Measurements from ENCODE around the gene NOL3.

Gene NOL3

GRCh38 chr16:67187175-67187890, 17.0 kb downstream of the NOL3 start:
- in situ Hi-C loops (cut with MboI; ENCODE audit: low sequenced_read_pairs) = no loop called here

GRCh38 chr16:67188323-67188722, 18.0 kb downstream of the NOL3 start:
- in situ Hi-C loops (cut with MboI; ENCODE audit: low sequenced_read_pairs) = no loop called here

GRCh38 chr16:67188798-67189197, 18.5 kb downstream of the NOL3 start:
- in situ Hi-C loops (cut with MboI; ENCODE audit: low sequenced_read_pairs) = no loop called here

GRCh38 chr16:67190041-67190440, 19.7 kb downstream of the NOL3 start, which contains the start of gene EXOC3L1:
EXOC3L1 (minus strand) TSS chr16:67190136; CDS start chr16:67189676, 460 bp downstream.
- in situ Hi-C loops (cut with MboI; ENCODE audit: low sequenced_read_pairs) = no loop called here

- in situ Hi-C loops (cut with MboI; ENCODE audit: low sequenced_read_pairs) = no loop called here
These were observed 20.4 kb downstream of the NOL3 start for GRCh38 chr16:67190448-67191399.

- in situ Hi-C loops (cut with MboI; ENCODE audit: low sequenced_read_pairs) = no loop called here
These were observed 21.2 kb downstream of the NOL3 start for GRCh38 chr16:67191411-67191994.

GRCh38 chr16:67191995-67192681, 21.8 kb downstream of the NOL3 start, which contains the start of gene E2F4:
E2F4 (plus strand) TSS chr16:67192155; CDS start chr16:67192228, 73 bp downstream.
- in situ Hi-C loops (cut with MboI; ENCODE audit: low sequenced_read_pairs) = no loop called here

- in situ Hi-C loops (cut with MboI; ENCODE audit: low sequenced_read_pairs) = no loop called here
These were observed 22.5 kb downstream of the NOL3 start for GRCh38 chr16:67192781-67193361.

- in situ Hi-C loops (cut with MboI; ENCODE audit: low sequenced_read_pairs) = no loop called here
These were observed 23.2 kb downstream of the NOL3 start for GRCh38 chr16:67193536-67193935.

- in situ Hi-C loops (cut with MboI; ENCODE audit: low sequenced_read_pairs) = no loop called here
These were observed 23.9 kb downstream of the NOL3 start for GRCh38 chr16:67194260-67194659.

GRCh38 chr16:67195676-67196075, 25.3 kb downstream of the NOL3 start:
- in situ Hi-C loops (cut with MboI; ENCODE audit: low sequenced_read_pairs) = no loop called here

- in situ Hi-C loops (cut with MboI; ENCODE audit: low sequenced_read_pairs) = no loop called here
These were observed 26.5 kb downstream of the NOL3 start for GRCh38 chr16:67196881-67197280.

- in situ Hi-C loops (cut with MboI; ENCODE audit: low sequenced_read_pairs) = no loop called here
These were observed 27.4 kb downstream of the NOL3 start for GRCh38 chr16:67197704-67198103.

GRCh38 chr16:67198238-67198734, 27.9 kb downstream of the NOL3 start:
- in situ Hi-C loops (cut with MboI; ENCODE audit: low sequenced_read_pairs) = no loop called here

- in situ Hi-C loops (cut with MboI; ENCODE audit: low sequenced_read_pairs) = no loop called here
These were observed 28.9 kb downstream of the NOL3 start, which contains the start of gene ELMO3 for GRCh38 chr16:67199011-67199807. ELMO3 (plus strand) TSS chr16:67199131; CDS start chr16:67199327, 196 bp downstream.

- in situ Hi-C loops (cut with MboI; ENCODE audit: low sequenced_read_pairs) = no loop called here
These were observed 29.5 kb downstream of the NOL3 start for GRCh38 chr16:67199808-67200198.

- in situ Hi-C loops (cut with MboI; ENCODE audit: low sequenced_read_pairs) = no loop called here
These were observed 30.2 kb downstream of the NOL3 start for GRCh38 chr16:67200491-67200890.

GRCh38 chr16:67201411-67202345, 31.3 kb downstream of the NOL3 start:
- in situ Hi-C loops (cut with MboI; ENCODE audit: low sequenced_read_pairs) = no loop called here
